Adrenal gland (tissue), 19 donors: Measurements from ENCODE around the gene UGT1A6. TPM values are rescaled to one million over a fixed set of nuclear protein-coding genes. Genes with fewer than 3 reads are reported as not detected.
A peak's percentile ranks its signal among the peaks of the same experiment; 100 is the strongest.
"Not testable (repeated sequence)": the region's sequence is repeated elsewhere in the genome, so short reads cannot be mapped to it uniquely, and the experiment has no call there.

Experiments used
- DNase-seq, 7 donors: peaks; one replicate each; pipeline ENCODE4 v3.0.0-alpha.2; 2019 to 2020
- H3K27ac ChIP-seq, 5 donors: fragments of 200-600 bp; sonication (generic) in 4 of 5; 1 replicate in 3 of 5; 2 replicates in 2 of 5; pipeline versions ENCODE4 v1.5.1 to v1.8.0; 2016 to 2020; ENCODE audit warnings: mild to moderate bottlenecking in 1 of 5
- H3K27me3 ChIP-seq: fragments of 200-600 bp; 2 replicates; pipeline ENCODE4 v1.8.0; 2021
- H3K36me3 ChIP-seq, 2 donors: fragments of 200-600 bp; replicated peaks in 1 of 2; 1 replicate in 1 of 2; 2 replicates in 1 of 2; pipeline versions ENCODE4 v1.5.1 to v1.8.0; 2018 to 2022
- H3K4me1 ChIP-seq, 2 donors: fragments of 200-600 bp; replicated peaks in 1 of 2; 1 replicate in 1 of 2; 2 replicates in 1 of 2; pipeline versions ENCODE4 v1.5.1 to v1.8.0; 2018 to 2021
- H3K4me3 ChIP-seq, 4 donors: fragments of 200-600 bp; sonication (generic) in 3 of 4; one replicate each; pipeline ENCODE4 v1.5.1; 2016 to 2018
- H3K9me3 ChIP-seq, 3 donors: fragments of 200-600 bp; sonication (generic) in 1 of 3; replicated peaks in 1 of 3; 1 replicate in 2 of 3; 2 replicates in 1 of 3; pipeline versions ENCODE4 v1.5.1 to v1.8.0; 2016 to 2021
- CTCF ChIP-seq, 6 experiments: fragments of 450-650 bp in 4 of 6; fragments of 200-600 bp in 2 of 6; sonication (generic) in 1 of 6; IDR thresholded peaks; 1 replicate in 5 of 6; 2 replicates in 1 of 6; pipeline versions ENCODE4 v1.5.1 to v1.8.0; 2016 to 2021; ENCODE audit warnings: antibody characterized with exemption in 6 of 6, mild to moderate bottlenecking in 2 of 6, moderate library complexity in 1 of 6
- POLR2A ChIP-seq, 2 donors: fragments of 450-650 bp; IDR thresholded peaks; one replicate each; pipeline ENCODE4 v1.6.1; 2017; ENCODE audit warnings: antibody characterized with exemption in 2 of 2, mild to moderate bottlenecking in 2 of 2, moderate library complexity in 1 of 2
- WGBS, 4 donors: extraction: QIAGEN DNeasy Blood & Tissue Kit in 2 of 4; methylation state at CpG; one replicate each; pipeline versions ENCODE4 v1.1.5 to v1.1.7; 2013 to 2017; 5-methylcytosine and 5-hydroxymethylcytosine counted together
- intact Hi-C, 2 donors: fragments of 100-400 bp; cut with DNase I; formaldehyde crosslinking; loops; one replicate each; pipeline versions ENCODE4 v1.14.1 to v1.15.0; 2022 to 2023
- long read RNA-seq, 10 donors: library from polyadenylated mRNA in 3 of 10; unstranded in 2 of 10; stranded (forward) in 1 of 10; transcript quantifications; one replicate each; pipeline ENCODE4 v2.0.0 and lab custom pipeline, GENCODE V29; 2021 to 2026
- polyA plus RNA-seq, 3 donors: library from polyadenylated mRNA; stranded (reverse); fragments of 200-250 nt in 2 of 3; fragments of 350-450 nt in 1 of 3; fragmentation: Illumina TruSeq in 1 of 3; extraction: RNeasy Lipid Tissue Mini Kit (QIAGEN cat#74804) in 1 of 3; gene quantifications; one replicate each; pipeline ENCODE4 v1.2.3, GENCODE V29; 2013 to 2014
- total RNA-seq, 9 donors: library from RNA; depleted of rRNA in 4 of 9; stranded (reverse); fragments of >200 nt in 4 of 9; fragments of 120-200 nt in 1 of 9; fragmentation: NEBNext Ultra II Directional in 1 of 9; extraction: Animal tissue kit (Norgen Biotek cat#: 25700) in 1 of 9; gene quantifications; one replicate each; pipeline versions ENCODE4 v1.1.0 to v1.2.4, GENCODE V29; 2013 to 2023
- donor health status: healthy with polysubstance abuse.
- donor health status: Bipolar disorder and iron deficiency.
- donor health status: DM: yes; HTN: yes; CAD: no.
- donor health status: DM: no; HTN: no; CAD: no.
- donor health status: DM: no; HTN: no; CAD: no.
- donor health status: DM: yes; HTN: yes; CAD: no.

The UGT1A6 gene
- not detected for total RNA-seq
- under 1 TPM in 1 of 3 donors, not detected in 2; 0.16 TPM for polyA plus RNA-seq
- long read RNA-seq, donor 1 = 0 reads
- long read RNA-seq, donor 2 = 0 reads
- long read RNA-seq, donor 3 = 0 reads
- long read RNA-seq, donor 4 = 0 reads
- long read RNA-seq, donor 5 = 0 reads
- long read RNA-seq, donor 6 = 0 reads
- long read RNA-seq, donor 7 = 0 reads
- long read RNA-seq, donor 8 = 0 reads
- long read RNA-seq, donor 9 = 0 reads
- long read RNA-seq, donor 10 = 0 reads

- no peaks in the 10 kb centered on the region for H3K4me1 ChIP-seq
Observed at GRCh38 chr2:233692648-233693047, at the start of gene UGT1A6. UGT1A6 (plus strand) TSS chr2:233692890; CDS start chr2:233693005, 115 bp downstream.

DNA sequence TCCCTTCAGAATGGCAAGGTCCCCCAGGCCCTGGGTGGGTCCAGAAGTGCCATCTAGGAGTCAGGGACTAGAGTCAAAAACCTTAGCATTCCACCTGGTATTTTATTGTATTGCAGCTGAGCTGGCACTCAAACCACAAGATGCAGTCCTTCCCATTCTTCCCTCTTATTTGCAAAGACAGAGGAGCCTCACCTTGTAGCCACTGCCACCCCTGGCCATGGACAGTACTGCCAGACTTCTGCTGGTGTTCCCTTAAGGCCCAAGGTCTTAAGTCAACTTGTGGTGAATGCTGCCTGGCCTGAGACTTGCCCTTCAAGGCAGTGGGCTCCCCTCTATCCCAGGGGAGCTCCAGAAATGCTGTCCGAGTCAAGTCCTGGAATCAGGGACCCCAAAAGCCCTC is 49.6 kb upstream of the UGT1A6 start:
- peak in 1 of 7 donors; percentile 4 for DNase-seq
- no peak overlapping the region for H3K27ac ChIP-seq
- no peaks in the 10 kb centered on the region for H3K4me1 ChIP-seq
- H3K36me3 ChIP-seq = no peaks in the 10 kb centered on the region
- 66 to 100% (median 71%) methylated on average over 1 of the region's 1 CpG for WGBS, 4 donors
- H3K4me3 ChIP-seq = no peak overlapping the region
- H3K27me3 ChIP-seq = peaks cover 6% of the 10 kb centered on the region
- TF ChIP-seq POLR2A (IDR thresholded peaks at IDR 0.05) (no peak), CTCF (IDR thresholded peaks at IDR 0.05) (no peak)
- intact Hi-C loops = no loop called here
- peaks cover 0 to 2% (median 0%) of the 10 kb centered on the region in 3 donors for H3K9me3 ChIP-seq

More at GRCh38 chr2:233692648-233693047, at the start of gene UGT1A6:
- Histone ChIP-seq H3K27me3 (no peaks in the 10 kb centered on the region), H3K9me3 (no peaks in the 10 kb centered on the region), H3K27ac (no peak within 1 kb of the TSS), H3K36me3 (no peaks in the 10 kb centered on the region), H3K4me3 (no peak within 1 kb of the TSS)
- no peak for TF ChIP-seq POLR2A (IDR thresholded peaks at IDR 0.05)
- DNase-seq = no peak
- WGBS, 4 donors = 84 to 88% (median 86%) methylated on average over 4 of the region's 4 CpGs
- intact Hi-C loops = no loop called here

DNA sequence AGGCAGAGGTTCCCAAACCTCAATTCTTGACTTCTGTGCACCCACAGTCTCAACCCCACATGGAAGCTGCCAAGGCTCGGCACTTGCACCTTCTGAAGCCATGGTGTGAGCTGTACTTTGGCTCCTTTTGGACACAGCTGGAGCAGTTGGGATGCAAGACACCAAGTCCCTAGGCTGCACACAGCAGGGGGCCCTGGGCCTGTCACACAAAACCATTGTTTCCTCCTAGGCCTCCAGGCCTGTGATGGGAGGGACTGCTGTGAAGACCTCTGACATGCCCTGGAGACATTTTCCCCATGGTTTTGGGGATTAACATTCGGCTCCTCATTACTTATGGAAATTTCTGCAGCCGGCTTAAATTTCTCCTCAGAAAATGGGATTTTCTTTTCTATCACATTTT is 46.7 kb upstream of the UGT1A6 start:
- H3K27me3 ChIP-seq, intact Hi-C loops, H3K4me1 ChIP-seq, H3K27ac ChIP-seq, H3K36me3 ChIP-seq, DNase-seq, H3K4me3 ChIP-seq, H3K9me3 ChIP-seq: not testable (repeated sequence)
- WGBS, 4 donors = 79 to 82% (median 82%) methylated on average over 2 to 3 of the region's 3 CpGs

- Histone ChIP-seq H3K27ac (no peak overlapping the region), H3K4me3 (no peak overlapping the region), H3K36me3 (no peaks in the 10 kb centered on the region), H3K27me3 (peaks cover 25% of the 10 kb centered on the region), H3K9me3 (no peaks in the 10 kb centered on the region), H3K4me1 (no peaks in the 10 kb centered on the region)
- intact Hi-C loops = no loop called here
- no peak for DNase-seq
- 61 to 72% (median 69%) methylated on average over 4 of the region's 4 CpGs for WGBS, 4 donors
- TF ChIP-seq CTCF (IDR thresholded peaks at IDR 0.05) (no peak), POLR2A (IDR thresholded peaks at IDR 0.05) (no peak)
Observed at GRCh38 chr2:233650981-233651380, 41.7 kb upstream of the UGT1A6 start.

GRCh38 chr2:233651430-233651829 is 41.3 kb upstream of the UGT1A6 start:
- no peak for DNase-seq
- Histone ChIP-seq H3K9me3 (no peaks in the 10 kb centered on the region), H3K36me3 (no peaks in the 10 kb centered on the region), H3K4me1 (no peaks in the 10 kb centered on the region), H3K4me3 (no peak overlapping the region), H3K27ac (no peak overlapping the region), H3K27me3 (peaks cover 25% of the 10 kb centered on the region)
- 81 to 91% (median 90%) methylated on average over 2 of the region's 2 CpGs for WGBS, 4 donors
- intact Hi-C loops = no loop called here
- TF ChIP-seq POLR2A (IDR thresholded peaks at IDR 0.05) = no peak
- no peak for TF ChIP-seq CTCF (IDR thresholded peaks at IDR 0.05)
